H1 (cell line): ENCODE data around the gene CACNG5. TPM values are rescaled to one million over a fixed set of nuclear protein-coding genes. Genes with fewer than 3 reads are reported as not detected.

ENCODE experiments used
- CTCF ChIA-PET: fragments of 300-600 bp; sonication (Branson Sonifier 250); formaldehyde crosslinking; loops from one replicate; lab custom pipeline; 2021; ENCODE audit not compliant: partially characterized antibody; lab: Charles Lee
- POLR2A ChIA-PET: fragments of 300-600 bp; sonication (Branson Sonifier 250); formaldehyde crosslinking; loops from one replicate; lab custom pipeline; 2021; ENCODE audit warnings: inconsistent platforms; ENCODE audit not compliant: partially characterized antibody; lab: Charles Lee
- DNase-seq, 2 experiments: peaks; one replicate each; pipeline versions ENCODE4 v3.0.0 to v3.0.0-alpha.2; 2010 to 2022; ENCODE audit warnings: low spot score in 2 of 2, low read depth in 1 of 2, mixed read lengths in 1 of 2
- FAIRE-seq: peaks from 2 replicates; lab custom pipeline; 2011; peaks lifted over from hg19 to GRCh38; lab: Jason Lieb, UNC
- H2AFZ ChIP-seq: 2 replicates; pipeline ENCODE4 v1.8.1; 2012; ENCODE audit warnings: low read length, inconsistent platforms
- H2AK5ac ChIP-seq: 2 replicates; pipeline ENCODE4 v1.6.1; 2013; ENCODE audit warnings: low read depth, low read length
- H2BK120ac ChIP-seq: replicated peaks from 2 replicates; pipeline ENCODE3; 2013; ENCODE audit warnings: low read depth, low read length, inconsistent platforms
- H2BK12ac ChIP-seq: 2 replicates; pipeline ENCODE4 v1.6.1; 2013; ENCODE audit warnings: low read depth, low read length
- H2BK15ac ChIP-seq: 2 replicates; pipeline ENCODE4 v1.6.1; 2013; ENCODE audit warnings: low read length
- H2BK20ac ChIP-seq: 2 replicates; pipeline ENCODE4 v1.6.1; 2013; ENCODE audit warnings: low read length
- H2BK5ac ChIP-seq: 2 replicates; pipeline ENCODE4 v1.6.1; 2013; ENCODE audit warnings: low read depth, low read length
- H3K14ac ChIP-seq: 2 replicates; pipeline ENCODE4 v1.6.1; 2013; ENCODE audit warnings: inconsistent platforms; ENCODE audit not compliant: insufficient read length
- H3K18ac ChIP-seq: 2 replicates; pipeline ENCODE4 v1.6.1; 2013; ENCODE audit warnings: low read length; ENCODE audit errors: extremely low read depth
- H3K23ac ChIP-seq: 2 replicates; pipeline ENCODE4 v1.6.1; 2013; ENCODE audit warnings: inconsistent platforms; ENCODE audit not compliant: insufficient read length
- H3K23me2 ChIP-seq: 2 replicates; pipeline ENCODE4 v1.6.1; 2013; ENCODE audit warnings: low read depth, low read length
- H3K27ac ChIP-seq: 2 replicates; pipeline ENCODE4 v1.6.1; 2011; ENCODE audit warnings: low read depth, low read length, inconsistent platforms
- H3K27me3 ChIP-seq, 4 experiments: replicated peaks in 1 of 4; 1 replicate in 1 of 4; 2 replicates in 3 of 4; pipeline versions ENCODE4 v1.6.1 to v1.8.1; 2011 to 2013; ENCODE audit warnings: low read length in 3 of 4, mild to moderate bottlenecking in 3 of 4, inconsistent platforms in 2 of 4, mixed read lengths in 2 of 4, moderate library complexity in 1 of 4; ENCODE audit not compliant: control insufficient read depth in 3 of 4, insufficient read depth in 3 of 4; ENCODE audit errors: extremely low read depth in 1 of 4
- H3K36me3 ChIP-seq, 4 experiments: 2 replicates each; pipeline versions ENCODE4 v1.6.1 to v1.8.1; 2011 to 2013; ENCODE audit warnings: mild to moderate bottlenecking in 4 of 4, low read length in 3 of 4, moderate library complexity in 2 of 4, control low read depth in 1 of 4, inconsistent platforms in 1 of 4; ENCODE audit not compliant: insufficient read depth in 4 of 4, control insufficient read depth in 2 of 4
- H3K4ac ChIP-seq: replicated peaks from 2 replicates; pipeline ENCODE3; 2013; ENCODE audit warnings: low read length, low read depth, mixed read lengths, inconsistent platforms; ENCODE audit not compliant: insufficient read length
- H3K4me1 ChIP-seq, 4 experiments: replicated peaks in 1 of 4; 1 replicate in 1 of 4; 2 replicates in 3 of 4; pipeline versions ENCODE4 v1.6.1 to v1.8.1; 2011 to 2013; ENCODE audit warnings: low read length in 3 of 4, inconsistent platforms in 2 of 4, mixed read lengths in 1 of 4; ENCODE audit not compliant: insufficient read depth in 4 of 4, control insufficient read depth in 3 of 4
- H3K4me2 ChIP-seq, 2 experiments: 2 replicates each; pipeline versions ENCODE4 v1.6.1 to v1.8.1; 2011 to 2013; ENCODE audit warnings: low read depth in 2 of 2, low read length in 2 of 2, control low read depth in 1 of 2, inconsistent platforms in 1 of 2, mild to moderate bottlenecking in 1 of 2; ENCODE audit not compliant: insufficient read depth in 1 of 2
- H3K4me3 ChIP-seq, 4 experiments: fragments of 200-600, 300-600 bp in 1 of 4; sonication (generic), shearing (Covaris generic), sonication (Bioruptor Twin) in 1 of 4; 2 replicates each; pipeline versions ENCODE4 v1.5.1 to v1.8.1; 2011 to 2016; ENCODE audit warnings: low read length in 4 of 4, low read depth in 3 of 4, control low read depth in 2 of 4, inconsistent platforms in 2 of 4, mild to moderate bottlenecking in 2 of 4, mixed read lengths in 1 of 4, moderate library complexity in 1 of 4; ENCODE audit not compliant: insufficient read depth in 2 of 4; ENCODE audit errors: extremely low read depth in 1 of 4
- H3K56ac ChIP-seq: replicated peaks from 2 replicates; pipeline ENCODE3; 2013; ENCODE audit warnings: low read depth, mild to moderate bottlenecking, mixed read lengths, low read length, inconsistent platforms; ENCODE audit not compliant: insufficient read length
- H3K79me1 ChIP-seq: 2 replicates; pipeline ENCODE4 v1.6.1; 2013; ENCODE audit warnings: low read depth, low read length, control low read depth
- H3K79me2 ChIP-seq, 2 experiments: 2 replicates each; pipeline versions ENCODE4 v1.6.1 to v1.8.1; 2012 to 2013; ENCODE audit warnings: low read length in 2 of 2, mild to moderate bottlenecking in 2 of 2, inconsistent platforms in 1 of 2; ENCODE audit not compliant: insufficient read depth in 2 of 2, control insufficient read depth in 1 of 2
- H3K9ac ChIP-seq, 4 experiments: replicated peaks in 1 of 4; 1 replicate in 1 of 4; 2 replicates in 3 of 4; pipeline versions ENCODE4 v1.6.1 to v1.8.1; 2011 to 2013; ENCODE audit warnings: low read depth in 3 of 4, low read length in 3 of 4, control low read depth in 2 of 4, mild to moderate bottlenecking in 2 of 4, moderate library complexity in 2 of 4, inconsistent platforms in 1 of 4; ENCODE audit errors: extremely low read depth in 1 of 4
- H3K9me3 ChIP-seq, 2 experiments: 2 replicates each; pipeline versions ENCODE4 v1.6.1 to v1.8.1; 2012 to 2013; ENCODE audit warnings: mild to moderate bottlenecking in 2 of 2, moderate library complexity in 2 of 2, control low read depth in 1 of 2, inconsistent platforms in 1 of 2, low read depth in 1 of 2, low read length in 1 of 2, mixed read lengths in 1 of 2; ENCODE audit not compliant: insufficient read depth in 2 of 2
- H4K20me1 ChIP-seq, 2 experiments: replicated peaks in 1 of 2; 2 replicates each; pipeline versions ENCODE3 to v1.8.1; 2011 to 2013; ENCODE audit warnings: inconsistent platforms in 2 of 2, low read length in 2 of 2, mild to moderate bottlenecking in 1 of 2; ENCODE audit not compliant: insufficient read depth in 2 of 2, control insufficient read depth in 1 of 2
- H4K5ac ChIP-seq: 2 replicates; pipeline ENCODE4 v1.6.1; 2013; ENCODE audit warnings: low read length, low read depth, mixed read lengths, inconsistent platforms; ENCODE audit not compliant: insufficient read length
- H4K8ac ChIP-seq: 2 replicates; pipeline ENCODE4 v1.8.0; 2013; ENCODE audit warnings: mild to moderate bottlenecking, moderate library complexity, low read length, inconsistent platforms; ENCODE audit not compliant: insufficient read depth; ENCODE audit errors: extremely low read depth
- H4K91ac ChIP-seq: replicated peaks from 2 replicates; pipeline ENCODE3; 2013; ENCODE audit warnings: low read length, mixed read lengths, inconsistent platforms; ENCODE audit not compliant: insufficient read length
- ASH2L ChIP-seq: fragments of 200-600, 300-600 bp; sonication (generic); IDR thresholded peaks from one replicate; pipeline ENCODE4 v1.7.1; 2017; ENCODE audit warnings: low read length
- CTBP2 ChIP-seq: IDR thresholded peaks from 2 replicates; pipeline ENCODE4 v1.7.0; 2011; ENCODE audit warnings: borderline replicate concordance, mild to moderate bottlenecking, moderate library complexity, mixed read lengths, low read length; ENCODE audit not compliant: insufficient read depth, insufficient read length
- KDM5A ChIP-seq: fragments of 200-600 bp; IDR thresholded peaks from 2 replicates; pipeline ENCODE4 v1.7.1; 2012; ENCODE audit warnings: mild to moderate bottlenecking, low read length, inconsistent platforms, mixed read lengths
- NRF1 ChIP-seq: IDR thresholded peaks from 2 replicates; pipeline ENCODE4 v1.6.1; 2011; ENCODE audit warnings: mild to moderate bottlenecking, low read depth, low read length, improper control_type of control experiment
- RXRA ChIP-seq: IDR thresholded peaks from 2 replicates; pipeline ENCODE4 v1.6.1; 2011; ENCODE audit warnings: low read depth, mild to moderate bottlenecking, low read length, moderate library complexity; ENCODE audit not compliant: insufficient read depth
- SIRT6 ChIP-seq: IDR thresholded peaks from one replicate; pipeline ENCODE4 v1.7.1; 2012; ENCODE audit warnings: low read length, inconsistent platforms
- SUZ12 ChIP-seq: fragments of 200-600 bp; sonication (generic); IDR thresholded peaks from 2 replicates; pipeline ENCODE4 v1.6.1; 2012; ENCODE audit warnings: mild to moderate bottlenecking, inconsistent platforms, low read length, moderate library complexity, mixed read lengths
- TCF12 ChIP-seq: IDR thresholded peaks from 2 replicates; pipeline ENCODE4 v1.6.1; 2011; ENCODE audit warnings: low read depth, mild to moderate bottlenecking, low read length
- TEAD4 ChIP-seq: IDR thresholded peaks from 2 replicates; pipeline ENCODE4 v1.6.1; 2012; ENCODE audit warnings: low read depth, low read length, inconsistent platforms, mixed read lengths
- ZNF274 ChIP-seq: IDR thresholded peaks from 2 replicates; pipeline ENCODE4 v1.7.0; 2012; ENCODE audit warnings: low read length, borderline replicate concordance; ENCODE audit errors: extremely low read depth
- WGBS, 2 experiments: shearing (Covaris generic) in 1 of 2; methylation state at CpG; one replicate each; pipeline versions ENCODE4 v1.1.6 to v1.1.7; 2013 to 2015; ENCODE audit warnings: low lambda C conversion rate in 2 of 2, mixed read lengths in 2 of 2, inconsistent platforms in 1 of 2, low coverage in 1 of 2, missing lambda C conversion rate in 1 of 2; ENCODE audit not compliant: insufficient replicate concordance in 2 of 2, insufficient coverage in 1 of 2, insufficient read length in 1 of 2; ENCODE audit errors: extremely low coverage in 1 of 2, missing lambda C conversion rate in 1 of 2; 5-methylcytosine and 5-hydroxymethylcytosine counted together
- polyA plus RNA-seq, 7 experiments: library from polyadenylated mRNA; depleted of rRNA in 3 of 7; stranded (reverse) in 5 of 7; unstranded in 2 of 7; fragments of >200 nt in 5 of 7; fragments of 200-250 nt in 2 of 7; gene quantifications; 1 replicate in 5 of 7; 2 replicates in 1 of 7; 4 replicates in 1 of 7; pipeline versions ENCODE4 v1.2.1 to v1.2.3, GENCODE V29; 2011 to 2013; ENCODE audit warnings: missing spikeins in 2 of 7, mixed read lengths in 2 of 7
- total RNA-seq: library from RNA; stranded (reverse); fragmentation: NEBNext Ultra II Directional; extraction: Animal tissue kit (Norgen Biotek cat#: 25700); gene quantifications from 2 replicates; pipeline ENCODE4 v1.2.1, GENCODE V29; 2021
- TF ChIP-seq, protein P1 (sequence below): IDR thresholded peaks from 2 replicates; pipeline ENCODE4 v1.6.1; 2012; ENCODE audit warnings: inconsistent platforms

CACNG5 gene
- total and polyA plus RNA-seq, 2 of the 8 experiments (the other 6 are each of a cell fraction or from before 2014, with no cell fraction given), result 2.2 to 3.1 TPM

DNA sequence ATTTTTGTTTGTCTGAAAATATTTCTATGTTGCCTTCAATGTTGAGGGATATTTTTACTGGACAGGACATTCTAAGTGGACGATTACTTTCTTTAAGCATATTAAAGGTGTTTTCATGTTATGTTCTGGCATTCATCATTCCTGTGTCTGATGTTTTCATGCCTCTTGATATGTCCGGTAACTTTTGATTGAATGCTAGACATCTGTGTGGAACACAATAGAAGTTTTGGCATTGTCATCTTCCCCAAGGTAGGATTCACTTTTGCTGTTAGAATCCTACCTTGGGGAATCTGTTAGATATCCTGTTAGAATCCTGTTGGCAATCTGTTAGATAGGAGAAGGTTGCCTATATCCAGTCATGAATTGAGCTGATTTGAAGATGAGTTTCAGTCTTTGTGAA, 28.9 kb downstream of the CACNG5 start:
- H3K27ac ChIP-seq, result no peak overlapping the region
- H3K56ac ChIP-seq, result no peak overlapping the region
- no peaks in the 10 kb centered on the region for H3K79me2 ChIP-seq
- no peak overlapping the region for H2AK5ac ChIP-seq
- H3K14ac ChIP-seq, result no peak overlapping the region
- no peaks in the 10 kb centered on the region for H3K4me1 ChIP-seq
- no peak overlapping the region for H3K18ac ChIP-seq
- H3K23ac ChIP-seq, result no peak overlapping the region
- H3K4me2 ChIP-seq, result no peak overlapping the region
- H4K91ac ChIP-seq, result no peak overlapping the region
- FAIRE-seq (no peak), DNase-seq (no peak)
- no peak overlapping the region for H2AFZ ChIP-seq
- H3K9me3 ChIP-seq, result no peaks in the 10 kb centered on the region
- 81% methylated on average over 2 of the region's 2 CpGs; no CpG with 5 or more reads in 1 of the 2 experiments for WGBS, 2 experiments
- no peak overlapping the region for H3K4ac ChIP-seq
- H3K4me3 ChIP-seq, result no peak overlapping the region
- H3K79me1 ChIP-seq, result no peaks in the 10 kb centered on the region
- no peaks in the 10 kb centered on the region for H3K23me2 ChIP-seq
- POLR2A ChIA-PET, result no interaction called here
- no peak overlapping the region for H2BK15ac ChIP-seq
- TF ChIP-seq RXRA (no peak), TCF12 (no peak), CTBP2 (no peak), NRF1 (no peak), SUZ12 (no peak), ASH2L (no peak), ZNF274 (no peak), TEAD4 (no peak), KDM5A (no peak), SIRT6 (no peak)
- TF ChIP-seq, protein P1, sequence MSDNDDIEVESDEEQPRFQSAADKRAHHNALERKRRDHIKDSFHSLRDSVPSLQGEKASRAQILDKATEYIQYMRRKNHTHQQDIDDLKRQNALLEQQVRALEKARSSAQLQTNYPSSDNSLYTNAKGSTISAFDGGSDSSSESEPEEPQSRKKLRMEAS, result no peak
- no peaks in the 10 kb centered on the region for H4K20me1 ChIP-seq
- no peak overlapping the region for H4K5ac ChIP-seq
- no peak overlapping the region for H2BK120ac ChIP-seq
- H2BK20ac ChIP-seq, result no peak overlapping the region
- H2BK5ac ChIP-seq, result no peak overlapping the region
- no peak overlapping the region for H2BK12ac ChIP-seq
- no peak overlapping the region for H3K9ac ChIP-seq
- no peak overlapping the region for H4K8ac ChIP-seq
- CTCF ChIA-PET, result interaction anchor here (1.0 to 1.6 kb wide), 2 partner anchors 9 to 23 kb away, joined by 3 to 5 read pairs; no protein-coding TSS in a partner anchor
- no peaks in the 10 kb centered on the region for H3K36me3 ChIP-seq
- H3K27me3 ChIP-seq, result no peaks in the 10 kb centered on the region
